Thymus (tissue), 11 donors: Measurements from ENCODE around the gene RGS16. TPM values are rescaled to one million over a fixed set of nuclear protein-coding genes. Genes with fewer than 3 reads are reported as not detected.

ENCODE experiments used
- DNase-seq, 9 donors: peaks; one replicate each; pipeline ENCODE4 v3.0.0-alpha.2; 2013; ENCODE audit warnings: low spot score in 9 of 9, low read depth in 6 of 9, missing footprints in 1 of 9
- H3K27ac ChIP-seq, 2 donors: one replicate each; pipeline ENCODE4 v1.5.1; 2013; ENCODE audit warnings: control low read depth in 1 of 2, low read depth in 1 of 2, low read length in 1 of 2, mild to moderate bottlenecking in 1 of 2, moderate library complexity in 1 of 2
- H3K27me3 ChIP-seq, 2 donors: one replicate each; pipeline ENCODE4 v1.5.1; 2013; ENCODE audit warnings: low read length in 1 of 2; ENCODE audit not compliant: control insufficient read depth in 2 of 2, insufficient read depth in 1 of 2
- H3K36me3 ChIP-seq, 2 donors: one replicate each; pipeline ENCODE4 v1.5.1; 2013; ENCODE audit warnings: low read length in 1 of 2, mild to moderate bottlenecking in 1 of 2, moderate library complexity in 1 of 2; ENCODE audit not compliant: control insufficient read depth in 2 of 2, insufficient read depth in 2 of 2
- H3K4me1 ChIP-seq, 2 donors: one replicate each; pipeline ENCODE4 v1.5.1; 2013; ENCODE audit warnings: low read length in 2 of 2; ENCODE audit not compliant: control insufficient read depth in 2 of 2, insufficient read depth in 2 of 2
- H3K4me3 ChIP-seq, 2 donors: one replicate each; pipeline ENCODE4 v1.5.1; 2013; ENCODE audit warnings: low read length in 2 of 2, control low read depth in 1 of 2, mild to moderate bottlenecking in 1 of 2
- H3K9me3 ChIP-seq, 2 donors: one replicate each; pipeline ENCODE4 v1.5.1; 2013; ENCODE audit warnings: low read length in 1 of 2, mild to moderate bottlenecking in 1 of 2; ENCODE audit not compliant: control insufficient read depth in 2 of 2, insufficient read depth in 1 of 2
- WGBS: extraction: QIAGEN DNeasy Blood & Tissue Kit; methylation state at CpG from one replicate; pipeline ENCODE4 v1.1.7; 2013; 5-methylcytosine and 5-hydroxymethylcytosine counted together
- polyA plus RNA-seq: library from polyadenylated mRNA; stranded (reverse); fragments of 200-250 nt; gene quantifications from one replicate; pipeline ENCODE4 v1.2.3, GENCODE V29; 2013
- total RNA-seq: library from RNA; stranded (reverse); fragments of 120-200 nt; gene quantifications from one replicate; pipeline ENCODE4 v1.2.4, GENCODE V29; 2013
- donor health status: healthy.

RGS16 gene
- total and polyA plus RNA-seq, 2 donors: 5.0 to 8.3 TPM

- DNase-seq: no peak
- peaks cover 2 to 17% of the 10 kb centered on the region in 2 donors for H3K4me1 ChIP-seq
- 73% methylated on average over 1 of the region's 1 CpG for WGBS
- no peaks in the 10 kb centered on the region for H3K36me3 ChIP-seq
- H3K27me3 ChIP-seq: peaks cover 0 to 5% of the 10 kb centered on the region in 2 donors
- no peaks in the 10 kb centered on the region for H3K9me3 ChIP-seq
- H3K27ac ChIP-seq: no peak overlapping the region
- H3K4me3 ChIP-seq: no peak overlapping the region
These were observed 21.7 kb upstream of the RGS16 start for GRCh38 chr1:182625719-182626504.

GRCh38 chr1:182625024-182625423 lies 20.8 kb upstream of the RGS16 start:
- Histone ChIP-seq H3K9me3 (no peaks in the 10 kb centered on the region), H3K27me3 (peaks cover 0 to 4% of the 10 kb centered on the region in 2 donors), H3K4me1 (peaks cover 2 to 12% of the 10 kb centered on the region in 2 donors), H3K27ac (no peak overlapping the region), H3K4me3 (no peak overlapping the region), H3K36me3 (no peaks in the 10 kb centered on the region)
- DNase-seq: no peak
- whole genome bisulfite sequencing: 88% methylated on average over 3 of the region's 3 CpGs

- Histone ChIP-seq H3K27me3 (peaks cover 0 to 4% of the 10 kb centered on the region in 2 donors), H3K36me3 (no peaks in the 10 kb centered on the region), H3K9me3 (no peaks in the 10 kb centered on the region), H3K4me1 (peaks cover 2 to 8% of the 10 kb centered on the region in 2 donors), H3K27ac (no peak overlapping the region), H3K4me3 (no peak overlapping the region)
- no peak for DNase-seq
- 8% methylated on average over 1 of the region's 1 CpG for WGBS
These were observed 20.4 kb upstream of the RGS16 start for GRCh38 chr1:182624577-182624976.

GRCh38 chr1:182622901-182623528 lies 18.8 kb upstream of the RGS16 start:
- H3K27me3 ChIP-seq: peaks cover 7 to 16% of the 10 kb centered on the region in 2 donors
- H3K4me3 ChIP-seq: no peak overlapping the region
- peaks cover 2 to 9% of the 10 kb centered on the region in 2 donors for H3K4me1 ChIP-seq
- 80% methylated on average over 6 of the region's 6 CpGs for WGBS
- H3K36me3 ChIP-seq: no peaks in the 10 kb centered on the region
- no peaks in the 10 kb centered on the region for H3K9me3 ChIP-seq
- H3K27ac ChIP-seq: peak overlapping the region in 1 of 2 donors; percentile 30
- no peak for DNase-seq

- H3K27me3 ChIP-seq: peaks cover 10 to 27% of the 10 kb centered on the region in 2 donors
- WGBS: 97% methylated on average over 2 of the region's 2 CpGs
These were observed 17.7 kb upstream of the RGS16 start for GRCh38 chr1:182621906-182622305.

GRCh38 chr1:182620924-182621585 lies 16.9 kb upstream of the RGS16 start:
- Histone ChIP-seq H3K27ac (no peak overlapping the region), H3K4me1 (peaks cover 6 to 20% of the 10 kb centered on the region in 2 donors), H3K4me3 (no peak overlapping the region), H3K27me3 (peaks cover 17 to 36% of the 10 kb centered on the region in 2 donors), H3K9me3 (no peaks in the 10 kb centered on the region), H3K36me3 (no peaks in the 10 kb centered on the region)
- DNase-seq: no peak

More at GRCh38 chr1:182621906-182622305, 17.7 kb upstream of the RGS16 start:
- Histone ChIP-seq H3K4me3 (no peak overlapping the region), H3K4me1 (peaks cover 2 to 12% of the 10 kb centered on the region in 2 donors), H3K27ac (no peak overlapping the region), H3K9me3 (no peaks in the 10 kb centered on the region), H3K36me3 (no peaks in the 10 kb centered on the region)
- DNase-seq: no peak

- 71% methylated on average over 6 of the region's 6 CpGs for WGBS
- Histone ChIP-seq H3K4me1 (peaks cover 18 to 36% of the 10 kb centered on the region in 2 donors), H3K36me3 (no peaks in the 10 kb centered on the region), H3K27ac (no peak overlapping the region), H3K9me3 (peaks cover 0 to 1% of the 10 kb centered on the region in 2 donors), H3K27me3 (peaks cover 47 to 68% of the 10 kb centered on the region in 2 donors), H3K4me3 (no peak overlapping the region)
- no peak for DNase-seq
These were observed 13.7 kb upstream of the RGS16 start for GRCh38 chr1:182617734-182618351.

- DNase-seq: no peak
- Histone ChIP-seq H3K4me1 (peaks cover 18 to 36% of the 10 kb centered on the region in 2 donors), H3K9me3 (peaks cover 0 to 1% of the 10 kb centered on the region in 2 donors), H3K27me3 (peaks cover 52 to 73% of the 10 kb centered on the region in 2 donors), H3K36me3 (no peaks in the 10 kb centered on the region), H3K27ac (no peak overlapping the region), H3K4me3 (no peak overlapping the region)
- WGBS: 79% methylated on average over 4 of the region's 4 CpGs
These were observed 12.8 kb upstream of the RGS16 start for GRCh38 chr1:182617014-182617429.
